NCI-H1417 treated with DMSO at 0.1 percent for 48 hours (cell line): Measurements from ENCODE around the gene TMEM179.
"Not testable (repeated sequence)": the region's sequence is repeated elsewhere in the genome, so short reads cannot be mapped to it uniquely, and the experiment has no call there.

Experiments
- DNase-seq: peaks from one replicate; lab custom pipeline; 2025; lab: John Stamatoyannopoulos, UW

Gene TMEM179

GRCh38 chr14:104586832-104587620, 17.5 kb downstream of the TMEM179 start:
- DNase-seq: no peak

- DNase-seq: no peak
Measured at GRCh38 chr14:104585966-104586697, 18.4 kb downstream of the TMEM179 start.

GRCh38 chr14:104584557-104584956, 20.0 kb downstream of the TMEM179 start:
- no peak for DNase-seq

GRCh38 chr14:104583424-104584306, 20.9 kb downstream of the TMEM179 start:
- DNase-seq: no peak

- no peak for DNase-seq
Measured at GRCh38 chr14:104582662-104583061, 21.9 kb downstream of the TMEM179 start.

- no peak for DNase-seq
Measured at GRCh38 chr14:104582005-104582404, 22.6 kb downstream of the TMEM179 start.

GRCh38 chr14:104581521-104581920, 23.1 kb downstream of the TMEM179 start:
- DNase-seq: no peak

- DNase-seq: no peak
Measured at GRCh38 chr14:104580961-104581360, 23.6 kb downstream of the TMEM179 start.

- not testable (repeated sequence) for DNase-seq
Measured at GRCh38 chr14:104579939-104580338, 24.6 kb downstream of the TMEM179 start.

GRCh38 chr14:104579507-104579906, 25.1 kb downstream of the TMEM179 start, which contains the start of gene C14orf180:
TSS of gene C14orf180 (plus strand) at chr14:104579764. CDS start at chr14:104586431, 6,667 bp downstream.
- no peak for DNase-seq

- DNase-seq: no peak
Measured at GRCh38 chr14:104578321-104578720, 26.3 kb downstream of the TMEM179 start.

GRCh38 chr14:104577847-104578301, 26.7 kb downstream of the TMEM179 start:
- DNase-seq: no peak

- DNase-seq: no peak
Measured at GRCh38 chr14:104577426-104577825, 27.1 kb downstream of the TMEM179 start.

GRCh38 chr14:104576970-104577332, 27.6 kb downstream of the TMEM179 start:
- no peak for DNase-seq

- no peak for DNase-seq
Measured at GRCh38 chr14:104576232-104576969, 28.2 kb downstream of the TMEM179 start.

GRCh38 chr14:104574978-104575583, 29.5 kb downstream of the TMEM179 start:
- DNase-seq: no peak

GRCh38 chr14:104574536-104574935, 30.0 kb downstream of the TMEM179 start:
- DNase-seq: no peak

GRCh38 chr14:104573930-104574329, 30.6 kb downstream of the TMEM179 start:
- no peak for DNase-seq

- no peak for DNase-seq
Measured at GRCh38 chr14:104572668-104573067, 31.9 kb downstream of the TMEM179 start.

GRCh38 chr14:104572024-104572626, 32.4 kb downstream of the TMEM179 start:
- no peak for DNase-seq

GRCh38 chr14:104571246-104571645, 33.3 kb downstream of the TMEM179 start:
- no peak for DNase-seq
